HepG2 (cell line): ENCODE measurements around the gene CSRNP3. TPM values are rescaled to one million over a fixed set of nuclear protein-coding genes. Genes with fewer than 3 reads are reported as not detected.

Experiments
- ATAC-seq: fragments of 200-7000 bp; cut with Tn5 transposase; 3 replicates; pipeline ENCODE4 v1.9.1; 2020; ENCODE audit warnings: mild to moderate bottlenecking, moderate library complexity
- BruUV-seq: library from RNA; stranded (reverse); fragments of 400-500 nt; replicated peaks from 2 replicates; lab custom pipeline; 2021; lab: Mats Ljungman, UMichigan
- CTCF ChIA-PET: fragments of 300-600 bp; formaldehyde crosslinking; extraction: SDS; loops from one replicate; lab custom pipeline; 2021; ENCODE audit warnings: low total read pairs, inconsistent platforms, low intra/inter-chr PET ratio; lab: Yijun Ruan, JAX
- POLR2A ChIA-PET: fragments of 350-600 bp; sonication (Branson Sonifier 250); formaldehyde crosslinking; loops from one replicate; lab custom pipeline; 2020; ENCODE audit warnings: antibody characterized with exemption, inconsistent platforms; lab: Yijun Ruan, JAX
- DNase-seq: peaks from one replicate; pipeline ENCODE4 v3.0.0-alpha.2; 2015; ENCODE audit warnings: low spot score
- FAIRE-seq: peaks from 3 replicates; lab custom pipeline; 2011; peaks lifted over from hg19 to GRCh38; lab: Jason Lieb, UNC
- H2AFZ ChIP-seq: one replicate; pipeline ENCODE4 v1.6.1; 2011; ENCODE audit warnings: low read length, inconsistent platforms
- H3K27ac ChIP-seq: fragments of 300-600 bp; 3 replicates; pipeline ENCODE4 v1.8.0; 2011; ENCODE audit warnings: mixed run types, mild to moderate bottlenecking, mixed read lengths, low read length, inconsistent platforms; ENCODE audit not compliant: insufficient read depth; ENCODE audit errors: extremely low read length
- H3K27me3 ChIP-seq, 2 experiments: fragments of 200-600 bp in 1 of 2; 2 replicates in 1 of 2; 3 replicates in 1 of 2; pipeline versions ENCODE4 v1.6.0 to v1.8.0; 2011; ENCODE audit warnings: low read length in 2 of 2, mild to moderate bottlenecking in 2 of 2, moderate library complexity in 2 of 2, inconsistent platforms in 1 of 2; ENCODE audit not compliant: insufficient read depth in 2 of 2, control insufficient read depth in 1 of 2
- H3K36me3 ChIP-seq, 2 experiments: fragments of 200-600 bp in 1 of 2; replicated peaks in 1 of 2; 2 replicates in 1 of 2; 3 replicates in 1 of 2; pipeline versions ENCODE4 v1.5.1 to v1.8.0; 2011; ENCODE audit warnings: low read length in 2 of 2, inconsistent platforms in 1 of 2; ENCODE audit not compliant: insufficient read depth in 2 of 2, control insufficient read depth in 1 of 2
- H3K4me1 ChIP-seq: 2 replicates; pipeline ENCODE4 v1.5.1; 2012; ENCODE audit warnings: low read length, inconsistent platforms; ENCODE audit not compliant: insufficient read depth
- H3K4me2 ChIP-seq: 2 replicates; pipeline ENCODE4 v1.6.0; 2011; ENCODE audit warnings: low read depth, low read length, inconsistent platforms
- H3K4me3 ChIP-seq, 3 experiments: fragments of 200-600 bp in 1 of 3; sonication (generic), shearing (Covaris generic) in 1 of 3; replicated peaks in 1 of 3; 2 replicates each; pipeline ENCODE4 v1.5.1; 2011 to 2016; ENCODE audit warnings: low read length in 3 of 3, inconsistent platforms in 2 of 3, low read depth in 2 of 3, mild to moderate bottlenecking in 2 of 3, control low read depth in 1 of 3, mixed read lengths in 1 of 3; ENCODE audit not compliant: insufficient read depth in 1 of 3
- H3K79me2 ChIP-seq: one replicate; pipeline ENCODE4 v1.6.1; 2011; ENCODE audit warnings: low read length, inconsistent platforms; ENCODE audit not compliant: insufficient read depth
- H3K9ac ChIP-seq: 2 replicates; pipeline ENCODE4 v1.6.0; 2011; ENCODE audit warnings: mild to moderate bottlenecking, low read depth, low read length, inconsistent platforms; ENCODE audit not compliant: insufficient read depth
- H3K9me3 ChIP-seq: 2 replicates; pipeline ENCODE4 v1.5.1; 2012; ENCODE audit warnings: mild to moderate bottlenecking, low read length
- H4K20me1 ChIP-seq: 2 replicates; pipeline ENCODE4 v1.6.0; 2011; ENCODE audit warnings: inconsistent platforms, mild to moderate bottlenecking, low read length, moderate library complexity; ENCODE audit not compliant: insufficient read depth
- ADNP ChIP-seq: sonication (generic); formaldehyde crosslinking; IDR thresholded peaks from 2 replicates; pipeline ENCODE4 v1.4.0; 2020; ENCODE audit warnings: missing genetic modification reagents
- AGO1 ChIP-seq: fragments of 200-400 bp; formaldehyde crosslinking; IDR thresholded peaks from 2 replicates; pipeline ENCODE4 v1.6.1; 2017; ENCODE audit warnings: mild to moderate bottlenecking, low read depth, low read length, moderate library complexity; ENCODE audit not compliant: poor library complexity, severe bottlenecking
- ATF1 ChIP-seq: IDR thresholded peaks from 2 replicates; pipeline ENCODE4 v1.6.1; 2016; ENCODE audit warnings: mild to moderate bottlenecking, control low read depth
- ESRRA ChIP-seq: sonication (generic); formaldehyde crosslinking; IDR thresholded peaks from 2 replicates; pipeline ENCODE4 v1.5.1; 2020; ENCODE audit warnings: mild to moderate bottlenecking, low read depth, missing genetic modification reagents
- FOSL2 ChIP-seq: sonication (generic); formaldehyde crosslinking; IDR thresholded peaks from 2 replicates; pipeline ENCODE4 v1.4.0; 2020; ENCODE audit warnings: missing genetic modification reagents
- HNRNPLL ChIP-seq: fragments of 200-400 bp; formaldehyde crosslinking; IDR thresholded peaks from 2 replicates; pipeline ENCODE4 v1.6.1; 2017; ENCODE audit warnings: mild to moderate bottlenecking, low read depth, low read length; ENCODE audit not compliant: poor library complexity, severe bottlenecking
- KDM4B ChIP-seq: sonication (generic); formaldehyde crosslinking; IDR thresholded peaks from 2 replicates; pipeline ENCODE4 v1.4.0; 2020; ENCODE audit warnings: missing genetic modification reagents
- KLF13 ChIP-seq: sonication (generic); formaldehyde crosslinking; IDR thresholded peaks from 2 replicates; pipeline ENCODE4 v1.4.0; 2020; ENCODE audit warnings: mild to moderate bottlenecking, missing genetic modification reagents
- KLF6 ChIP-seq: IDR thresholded peaks from 2 replicates; pipeline ENCODE4 v1.8.0; 2016; ENCODE audit warnings: missing biosample characterization, missing genetic modification reagents
- MNT ChIP-seq: fragments of 450-650 bp; IDR thresholded peaks from 2 replicates; pipeline ENCODE4 v1.6.1; 2016
- NRL ChIP-seq: sonication (generic); formaldehyde crosslinking; IDR thresholded peaks from 2 replicates; pipeline ENCODE4 v1.5.0; 2020; ENCODE audit warnings: missing genetic modification reagents, mild to moderate bottlenecking, moderate library complexity, borderline replicate concordance
- PRMT3 ChIP-seq: sonication (generic); formaldehyde crosslinking; IDR thresholded peaks from 2 replicates; pipeline ENCODE4 v1.8.1; 2022; ENCODE audit warnings: low read depth, mild to moderate bottlenecking, moderate library complexity, missing genetic modification reagents, borderline replicate concordance
- SP1 ChIP-seq, 2 experiments: fragments of 450-650 bp in 1 of 2; sonication (generic) in 1 of 2; formaldehyde crosslinking in 1 of 2; IDR thresholded peaks; 2 replicates each; pipeline versions ENCODE4 v1.4.0 to v1.6.1; 2016 to 2020; ENCODE audit warnings: missing genetic modification reagents in 1 of 2
- ZBTB3 ChIP-seq: sonication (generic); formaldehyde crosslinking; IDR thresholded peaks from 2 replicates; pipeline ENCODE4 v1.4.0; 2020; ENCODE audit warnings: low read depth, mild to moderate bottlenecking, moderate library complexity, missing genetic modification reagents, borderline replicate concordance
- ZKSCAN1 ChIP-seq: fragments of 150-350 bp; IDR thresholded peaks from 2 replicates; pipeline ENCODE4 v1.6.1; 2014; ENCODE audit warnings: low read length
- ZNF546 ChIP-seq: sonication (generic); formaldehyde crosslinking; conservative IDR thresholded peaks from 2 replicates; pipeline ENCODE4 v1.8.1; 2023; ENCODE audit warnings: mild to moderate bottlenecking, missing genetic modification reagents
- ZNF780A ChIP-seq: sonication (generic); formaldehyde crosslinking; IDR thresholded peaks from 2 replicates; pipeline ENCODE4 v1.8.0; 2022; ENCODE audit warnings: mild to moderate bottlenecking, missing genetic modification reagents, moderate library complexity
- ZNF782 ChIP-seq: sonication (generic); formaldehyde crosslinking; IDR thresholded peaks from 2 replicates; pipeline ENCODE4 v1.4.0; 2020; ENCODE audit warnings: missing genetic modification reagents, mild to moderate bottlenecking, borderline replicate concordance
- ZNF883 ChIP-seq: sonication (generic); formaldehyde crosslinking; IDR thresholded peaks from 2 replicates; pipeline ENCODE4 v1.5.1; 2020; ENCODE audit warnings: mild to moderate bottlenecking, missing genetic modification reagents; ENCODE audit errors: not compliant biosample characterization
- ZSCAN31 ChIP-seq: sonication (generic); formaldehyde crosslinking; IDR thresholded peaks from 2 replicates; pipeline ENCODE4 v1.5.0; 2020; ENCODE audit warnings: low read depth, mild to moderate bottlenecking, missing genetic modification reagents
- in situ Hi-C: cut with HindIII; loops from 2 replicates; pipeline ENCODE4 v1.10.0; 2017; ENCODE audit warnings: low pct_unique_long_range_greater_than_20kb; ENCODE audit not compliant: extremely low pct_ligation_motif_present
- intact Hi-C: fragments of 100-400 bp; cut with micrococcal nuclease; formaldehyde crosslinking; loops from one replicate; pipeline ENCODE4 v1.10.0; 2022; ENCODE audit not compliant: unreplicated experiment
- polyA plus RNA-seq, 8 experiments: library from polyadenylated mRNA; depleted of rRNA in 3 of 8; stranded (reverse) in 7 of 8; unstranded in 1 of 8; fragments of >200 nt; fragmentation: Illumina TruSeq in 4 of 8; extraction: Trizol in 4 of 8; gene quantifications; 2 replicates each; pipeline versions ENCODE4 v1.2.1 to v1.2.3, GENCODE V29; 2011 to 2016; ENCODE audit warnings: low read depth in 4 of 8, missing spikeins in 1 of 8, mixed read lengths in 1 of 8; ENCODE audit not compliant: insufficient read depth in 1 of 8
- total RNA-seq, 5 experiments: library from RNA; depleted of rRNA; stranded (reverse); fragments of >200 nt; fragmentation: Illumina TruSeq; extraction: Trizol; gene quantifications; 2 replicates each; pipeline ENCODE4 v1.2.3, GENCODE V29; 2016; ENCODE audit warnings: low read depth in 1 of 5
- TF ChIP-seq, protein P1 (sequence below): sonication (generic); formaldehyde crosslinking; conservative IDR thresholded peaks from 2 replicates; pipeline ENCODE4 v1.8.0; 2022; ENCODE audit warnings: mild to moderate bottlenecking, moderate library complexity, missing genetic modification reagents

Gene CSRNP3
- total and polyA plus RNA-seq, 2 of the 13 experiments (the other 11 are each of a cell fraction or from before 2014, with no cell fraction given), result not detected

GRCh38 chr2:165428926-165429325, 40.6 kb upstream of the CSRNP3 start (continued):
- TF ChIP-seq ZNF782 (CRISPR knock-in tag), result no peak
- TF ChIP-seq PRMT3 (CRISPR knock-in tag), result no peak
- no peak for TF ChIP-seq ZBTB3 (CRISPR knock-in tag)
- no peak for TF ChIP-seq ZSCAN31 (CRISPR knock-in tag)
- TF ChIP-seq KDM4B (CRISPR knock-in tag), result no peak
- TF ChIP-seq MNT, result no peak

- in situ Hi-C loops (no loop called here), intact Hi-C loops (no loop called here)
- Histone ChIP-seq H3K9me3 (no peaks in the 10 kb centered on the region), H4K20me1 (no peaks in the 10 kb centered on the region), H3K36me3 (no peaks in the 10 kb centered on the region), H2AFZ (no peak overlapping the region), H3K4me1 (no peaks in the 10 kb centered on the region), H3K27me3 (no peaks in the 10 kb centered on the region), H3K9ac (no peak overlapping the region), H3K4me3 (no peak overlapping the region), H3K27ac (no peak overlapping the region), H3K4me2 (no peak overlapping the region), H3K79me2 (no peaks in the 10 kb centered on the region)
- no peak for DNase-seq
- FAIRE-seq, result no peak
- POLR2A ChIA-PET, result no interaction called here
- BruUV-seq, result no TSS peak
- CTCF ChIA-PET, result no interaction called here
- TF ChIP-seq AGO1, result no peak
- no peak for TF ChIP-seq ZNF780A (CRISPR knock-in tag)
- TF ChIP-seq HNRNPLL, result no peak
- no peak for TF ChIP-seq ZKSCAN1
- TF ChIP-seq KLF6 (CRISPR knock-in tag), result no peak
- no peak for TF ChIP-seq ZNF883 (CRISPR knock-in tag)
- no peak for TF ChIP-seq SP1 (IDR thresholded peaks at IDR 0.05)
- no peak for TF ChIP-seq SP1 (CRISPR knock-in tag; IDR thresholded peaks at IDR 0.05)
- no peak for TF ChIP-seq FOSL2 (CRISPR knock-in tag)
- TF ChIP-seq, protein P1, sequence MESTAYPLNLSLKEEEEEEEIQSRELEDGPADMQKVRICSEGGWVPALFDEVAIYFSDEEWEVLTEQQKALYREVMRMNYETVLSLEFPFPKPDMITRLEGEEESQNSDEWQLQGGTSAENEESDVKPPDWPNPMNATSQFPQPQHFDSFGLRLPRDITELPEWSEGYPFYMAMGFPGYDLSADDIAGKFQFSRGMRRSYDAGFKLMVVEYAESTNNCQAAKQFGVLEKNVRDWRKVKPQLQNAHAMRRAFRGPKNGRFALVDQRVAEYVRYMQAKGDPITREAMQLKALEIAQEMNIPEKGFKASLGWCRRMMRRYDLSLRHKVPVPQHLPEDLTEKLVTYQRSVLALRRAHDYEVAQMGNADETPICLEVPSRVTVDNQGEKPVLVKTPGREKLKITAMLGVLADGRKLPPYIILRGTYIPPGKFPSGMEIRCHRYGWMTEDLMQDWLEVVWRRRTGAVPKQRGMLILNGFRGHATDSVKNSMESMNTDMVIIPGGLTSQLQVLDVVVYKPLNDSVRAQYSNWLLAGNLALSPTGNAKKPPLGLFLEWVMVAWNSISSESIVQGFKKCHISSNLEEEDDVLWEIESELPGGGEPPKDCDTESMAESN (CRISPR knock-in tag), result no peak
- TF ChIP-seq NRL (CRISPR knock-in tag), result no peak
- TF ChIP-seq KLF13 (CRISPR knock-in tag), result no peak
- TF ChIP-seq ZNF546 (CRISPR knock-in tag), result no peak
- TF ChIP-seq ESRRA (CRISPR knock-in tag), result no peak
- TF ChIP-seq ATF1 (CRISPR knock-in tag), result no peak
- no peak for TF ChIP-seq ADNP
- TF ChIP-seq, all 625 proteins: peak for 0
- ATAC-seq, result no peak
These were observed 38.5 kb upstream of the CSRNP3 start for GRCh38 chr2:165431014-165431413.
